Measurements from ENCODE around the gene TDO2. TPM values are rescaled to one million over a fixed set of nuclear protein-coding genes. Genes with fewer than 3 reads are reported as not detected.

TDO2 gene
- total RNA-seq, 4 donors from 2014 or later: 3.7 TPM; not detected in 3

GRCh38 chr4:155899891-155900290 is 3.6 kb upstream of the TDO2 start:
- Histone ChIP-seq H3K36me3 (no peaks in the 10 kb centered on the region), H3K9me3 (no peaks in the 10 kb centered on the region), H3K4me3 (no peak overlapping the region), H3K27ac (peak overlapping the region; percentile 23 to 50), H3K27me3 (no peaks in the 10 kb centered on the region), H3K4me1 (peaks cover 0 to 8% of the 10 kb centered on the region in 2 donors)
- no peak for DNase-seq
- intact Hi-C loops (cut with DNase I; ENCODE audit: low total_unique reads): no loop called here
- no peak for TF ChIP-seq CTCF (IDR thresholded peaks at IDR 0.05)
- TF ChIP-seq POLR2A (IDR thresholded peaks at IDR 0.05): no peak

- H3K27ac ChIP-seq: peak overlapping the region; percentile 23 to 50
- no peak overlapping the region for H3K4me3 ChIP-seq
- no peaks in the 10 kb centered on the region for H3K9me3 ChIP-seq
- H3K36me3 ChIP-seq: no peaks in the 10 kb centered on the region
- peaks cover 0 to 8% of the 10 kb centered on the region in 2 donors for H3K4me1 ChIP-seq
- no peak for DNase-seq
- intact Hi-C loops (cut with DNase I; ENCODE audit: low total_unique reads): no loop called here
- TF ChIP-seq CTCF (IDR thresholded peaks at IDR 0.05) (no peak), POLR2A (IDR thresholded peaks at IDR 0.05) (no peak)
- no peaks in the 10 kb centered on the region for H3K27me3 ChIP-seq
Measured at GRCh38 chr4:155900381-155900780, 3.1 kb upstream of the TDO2 start.

- Histone ChIP-seq H3K4me3 (no peak overlapping the region), H3K36me3 (no peaks in the 10 kb centered on the region), H3K27me3 (no peaks in the 10 kb centered on the region), H3K27ac (peak overlapping the region in 1 of 2 donors; percentile 50), H3K4me1 (peaks cover 0 to 8% of the 10 kb centered on the region in 2 donors), H3K9me3 (no peaks in the 10 kb centered on the region)
- TF ChIP-seq POLR2A (IDR thresholded peaks at IDR 0.05): no peak
- no peak for TF ChIP-seq CTCF (IDR thresholded peaks at IDR 0.05)
- intact Hi-C loops (cut with DNase I; ENCODE audit: low total_unique reads): no loop called here
- no peak for DNase-seq
Measured at GRCh38 chr4:155901013-155901412, 2.5 kb upstream of the TDO2 start.

GRCh38 chr4:155904331-155904730 is 835 bp downstream of the TDO2 start:
- intact Hi-C loops (cut with DNase I; ENCODE audit: low total_unique reads): no loop called here

More at GRCh38 chr4:155904331-155904730, 835 bp downstream of the TDO2 start:
- Histone ChIP-seq H3K27ac (no peak overlapping the region), H3K4me1 (peaks cover 0 to 8% of the 10 kb centered on the region in 2 donors), H3K9me3 (no peaks in the 10 kb centered on the region), H3K36me3 (no peaks in the 10 kb centered on the region), H3K4me3 (no peak overlapping the region), H3K27me3 (no peaks in the 10 kb centered on the region)
- TF ChIP-seq POLR2A (IDR thresholded peaks at IDR 0.05) (no peak), CTCF (IDR thresholded peaks at IDR 0.05) (no peak)
- no peak for DNase-seq
